HepG2 (cell line): ENCODE results near the gene ORC4. TPM values are rescaled to one million over a fixed set of nuclear protein-coding genes. Genes with fewer than 3 reads are reported as not detected.

Experiments used
- AKNA ChIP-seq: sonication (generic); formaldehyde crosslinking; IDR thresholded peaks from 2 replicates; pipeline ENCODE4 v1.4.0; 2020; ENCODE audit warnings: missing genetic modification reagents, borderline replicate concordance
- FIP1L1 ChIP-seq: fragments of 200-400 bp; formaldehyde crosslinking; IDR thresholded peaks from 2 replicates; pipeline ENCODE4 v1.6.1; 2018; ENCODE audit warnings: low read depth, mild to moderate bottlenecking, low read length, moderate library complexity, borderline replicate concordance; ENCODE audit not compliant: insufficient read depth
- SYNCRIP ChIP-seq: fragments of 200-400 bp; formaldehyde crosslinking; IDR thresholded peaks from 2 replicates; pipeline ENCODE4 v1.6.1; 2018; ENCODE audit warnings: mild to moderate bottlenecking, low read depth, low read length; ENCODE audit not compliant: insufficient read depth
- THAP7 ChIP-seq: sonication (generic); formaldehyde crosslinking; IDR thresholded peaks from 2 replicates; pipeline ENCODE4 v1.8.1; 2023; ENCODE audit warnings: mild to moderate bottlenecking, missing genetic modification reagents
- THAP9 ChIP-seq: sonication (generic); formaldehyde crosslinking; IDR thresholded peaks from 2 replicates; pipeline ENCODE4; 2020; ENCODE audit warnings: missing genetic modification reagents, mild to moderate bottlenecking, borderline replicate concordance
- ZFP62 ChIP-seq: sonication (generic); formaldehyde crosslinking; IDR thresholded peaks from 2 replicates; pipeline ENCODE4 v1.4.0; 2020; ENCODE audit warnings: missing genetic modification reagents
- ZNF142 ChIP-seq: sonication (generic); formaldehyde crosslinking; IDR thresholded peaks from 2 replicates; pipeline ENCODE4 v1.4.0; 2020; ENCODE audit warnings: missing genetic modification reagents
- ZNF362 ChIP-seq: sonication (generic); formaldehyde crosslinking; IDR thresholded peaks from 2 replicates; pipeline ENCODE4 v1.4.0; 2020; ENCODE audit warnings: missing genetic modification reagents, mild to moderate bottlenecking, borderline replicate concordance
- ZNF577 ChIP-seq: sonication (generic); formaldehyde crosslinking; IDR thresholded peaks from 2 replicates; pipeline ENCODE4 v1.4.0; 2020; ENCODE audit warnings: mild to moderate bottlenecking, low read depth, missing genetic modification reagents, borderline replicate concordance
- ZNF724P ChIP-seq: sonication (generic); formaldehyde crosslinking; IDR thresholded peaks from 2 replicates; pipeline ENCODE4 v1.8.0; 2022; ENCODE audit warnings: missing genetic modification reagents, borderline replicate concordance
- polyA plus RNA-seq, 8 experiments: library from polyadenylated mRNA; depleted of rRNA in 3 of 8; stranded (reverse) in 7 of 8; unstranded in 1 of 8; fragments of >200 nt; fragmentation: Illumina TruSeq in 4 of 8; extraction: Trizol in 4 of 8; gene quantifications; 2 replicates each; pipeline versions ENCODE4 v1.2.1 to v1.2.3, GENCODE V29; 2011 to 2016; ENCODE audit warnings: low read depth in 4 of 8, missing spikeins in 1 of 8, mixed read lengths in 1 of 8; ENCODE audit not compliant: insufficient read depth in 1 of 8
- total RNA-seq, 5 experiments: library from RNA; depleted of rRNA; stranded (reverse); fragments of >200 nt; fragmentation: Illumina TruSeq; extraction: Trizol; gene quantifications; 2 replicates each; pipeline ENCODE4 v1.2.3, GENCODE V29; 2016; ENCODE audit warnings: low read depth in 1 of 5

ORC4 gene
- total and polyA plus RNA-seq, 2 of the 13 experiments (the other 11 are each of a cell fraction or from before 2014, with no cell fraction given), result 28.6 to 84.8 TPM

- TF ChIP-seq ZNF362 (CRISPR knock-in tag) (no peak), THAP7 (no peak), FIP1L1 (no peak), ZNF724P (CRISPR knock-in tag) (no peak), ZNF577 (CRISPR knock-in tag) (no peak), ZFP62 (CRISPR knock-in tag) (no peak), SYNCRIP (no peak), AKNA (no peak), THAP9 (CRISPR knock-in tag) (no peak), ZNF142 (CRISPR knock-in tag) (no peak)
These were observed 30.6 kb downstream of the ORC4 start (continued) for GRCh38 chr2:147989809-147990403.
